ENCODE measurements around the gene KCNJ5.

- TF ChIP-seq CTCF (IDR thresholded peaks at IDR 0.05) (no peak), ETV6 (CRISPR knock-in tag; IDR thresholded peaks at IDR 0.05) (no peak), MAX (CRISPR knock-in tag; IDR thresholded peaks at IDR 0.05) (no peak), NR1H2 (CRISPR knock-in tag; IDR thresholded peaks at IDR 0.05) (no peak), ATF3 (CRISPR knock-in tag; conservative IDR thresholded peaks at IDR 0.05) (no peak), TCF7 (CRISPR knock-in tag; IDR thresholded peaks at IDR 0.05; ENCODE audit: low read depth) (no peak)
Observed at GRCh38 chr11:128940156-128940555, 49.0 kb downstream of the KCNJ5 start.

Data from WTC11 (cell line).